A549 (cell line): ENCODE measurements around the gene ADD1. TPM values are rescaled to one million over a fixed set of nuclear protein-coding genes. Genes with fewer than 3 reads are reported as not detected.

Source experiments
- ATAC-seq, 2 experiments: fragments of 200-7000 bp in 1 of 2; fragments of >200 bp in 1 of 2; cut with Nextera tagmentation in 1 of 2; cut with Tn5 transposase in 1 of 2; 3 replicates each; pipeline versions ENCODE4 v1.8.0 to v1.9.1; 2018 to 2020; ENCODE audit warnings: mild to moderate bottlenecking in 1 of 2, moderate library complexity in 1 of 2
- CTCF ChIA-PET: fragments of 300-600 bp; sonication (Branson Sonifier 250); formaldehyde crosslinking; extraction: SDS; loops from one replicate; lab custom pipeline; 2021; ENCODE audit warnings: antibody characterized with exemption, inconsistent platforms; lab: Yijun Ruan, JAX
- POLR2A ChIA-PET: fragments of 350-600 bp; formaldehyde crosslinking; extraction: SDS; loops from one replicate; lab custom pipeline; 2021; ENCODE audit warnings: antibody characterized with exemption, inconsistent platforms; lab: Yijun Ruan, JAX
- DNase-seq, 2 experiments: peaks; one replicate each; pipeline versions ENCODE4 v3.0.0 to v3.0.0-alpha.2; 2011 to 2016; ENCODE audit warnings: low read depth in 1 of 2, low spot score in 1 of 2
- FAIRE-seq: peaks from 2 replicates; lab custom pipeline; 2011; peaks lifted over from hg19 to GRCh38; lab: Jason Lieb, UNC
- H3K27ac ChIP-seq, 2 experiments: fragments of >200 bp; sonication (Bioruptor Twin); formaldehyde crosslinking; 3 replicates each; pipeline ENCODE4 v1.5.1; 2016 to 2017
- H3K4me1 ChIP-seq: fragments of >200 bp; sonication (Bioruptor Twin); formaldehyde crosslinking; 3 replicates; pipeline ENCODE4 v1.6.1; 2016
- H3K4me2 ChIP-seq: fragments of >200 bp; sonication (Bioruptor Twin); formaldehyde crosslinking; 3 replicates; pipeline ENCODE4 v1.6.1; 2016
- H3K4me3 ChIP-seq: fragments of >200 bp; sonication (Bioruptor Twin); formaldehyde crosslinking; 3 replicates; pipeline ENCODE4 v1.5.1; 2016
- H3K9me3 ChIP-seq: fragments of >200 bp; sonication (Bioruptor Twin); formaldehyde crosslinking; 3 replicates; pipeline ENCODE4 v1.6.1; 2016
- CBX8 ChIP-seq: fragments of 200-600 bp; sonication (generic); IDR thresholded peaks from 2 replicates; pipeline ENCODE4 v1.6.1; 2016
- EHF ChIP-seq: fragments of 250-450 bp; sonication (Bioruptor Pico); IDR thresholded peaks from 2 replicates; pipeline ENCODE4 v1.5.0; 2020; ENCODE audit warnings: mild to moderate bottlenecking
- ELK1 ChIP-seq: fragments of 150-350 bp; IDR thresholded peaks from 2 replicates; pipeline ENCODE4 v1.6.1; 2014; ENCODE audit warnings: low read depth, mild to moderate bottlenecking, low read length
- ESRRA ChIP-seq: fragments of 150-350 bp; IDR thresholded peaks from 2 replicates; pipeline ENCODE4 v1.6.1; 2014; ENCODE audit warnings: mild to moderate bottlenecking, low read length, borderline replicate concordance
- HDAC2 ChIP-seq: fragments of 200-600 bp; sonication (generic); IDR thresholded peaks from 2 replicates; pipeline ENCODE4 v1.6.1; 2016
- HES2 ChIP-seq: fragments of >200 bp; sonication (Bioruptor Twin); formaldehyde crosslinking; IDR thresholded peaks from 2 replicates; pipeline ENCODE4 v1.6.1; 2016
- HEYL ChIP-seq: fragments of 250-450 bp; sonication (Bioruptor Pico); IDR thresholded peaks from 2 replicates; pipeline ENCODE4 v1.8.0; 2021; ENCODE audit warnings: mild to moderate bottlenecking, moderate library complexity
- HOXA7 ChIP-seq: fragments of 250-450 bp; sonication (Bioruptor Pico); IDR thresholded peaks from 2 replicates; pipeline ENCODE4 v1.5.0; 2020; ENCODE audit warnings: mild to moderate bottlenecking, moderate library complexity
- MAFK ChIP-seq: fragments of 450-650 bp; IDR thresholded peaks from 2 replicates; pipeline ENCODE4 v1.6.1; 2014; ENCODE audit not compliant: partially characterized antibody
- MAX ChIP-seq: IDR thresholded peaks from 2 replicates; pipeline ENCODE4 v1.6.1; 2012
- MYC ChIP-seq: IDR thresholded peaks from 2 replicates; pipeline ENCODE4 v1.6.1; 2012; ENCODE audit warnings: mild to moderate bottlenecking, inconsistent platforms, low read length, improper control_type of control experiment, borderline replicate concordance
- NFE2L2 ChIP-seq: fragments of 150-350 bp; conservative IDR thresholded peaks from 2 replicates; pipeline ENCODE4 v1.6.1; 2014; ENCODE audit warnings: low read length
- PHF8 ChIP-seq: fragments of 200-600 bp; sonication (generic); IDR thresholded peaks from 2 replicates; pipeline ENCODE4 v1.6.1; 2016; ENCODE audit warnings: low read depth, mild to moderate bottlenecking, antibody characterized with exemption, moderate library complexity, borderline replicate concordance
- POLR2A ChIP-seq: IDR thresholded peaks from 2 replicates; pipeline ENCODE4 v1.6.1; 2012; ENCODE audit warnings: mild to moderate bottlenecking, low read length
- POLR2AphosphoS2 ChIP-seq: conservative IDR thresholded peaks from 2 replicates; pipeline ENCODE4 v1.6.1; 2012; ENCODE audit warnings: low read length, improper control_type of control experiment, inconsistent platforms
- RCOR1 ChIP-seq: fragments of 150-350 bp; IDR thresholded peaks from 2 replicates; pipeline ENCODE4 v1.6.1; 2014; ENCODE audit warnings: antibody characterized with exemption, low read length, low read depth
- SMC3 ChIP-seq: fragments of >200 bp; sonication (Bioruptor Twin); formaldehyde crosslinking; IDR thresholded peaks from 3 replicates; pipeline ENCODE4 v1.6.1; 2018; ENCODE audit warnings: inconsistent platforms
- TP53 ChIP-seq: fragments of 250-450 bp; sonication (Bioruptor Pico); IDR thresholded peaks from 2 replicates; pipeline ENCODE4 v1.5.0; 2021; ENCODE audit warnings: mild to moderate bottlenecking, moderate library complexity
- ZC3H11A ChIP-seq: fragments of 450-650 bp; IDR thresholded peaks from 2 replicates; pipeline ENCODE4 v1.6.1; 2014; ENCODE audit warnings: antibody characterized with exemption, mild to moderate bottlenecking
- ZFP36 ChIP-seq: fragments of 450-650 bp; IDR thresholded peaks from 2 replicates; pipeline ENCODE4 v1.6.1; 2014; ENCODE audit warnings: borderline replicate concordance; ENCODE audit not compliant: partially characterized antibody
- WGBS: methylation state at CpG from one replicate; pipeline ENCODE4 v1.1.6; 2017; ENCODE audit errors: missing lambda C conversion rate; 5-methylcytosine and 5-hydroxymethylcytosine counted together
- polyA plus RNA-seq, 4 experiments: library from polyadenylated mRNA; depleted of rRNA in 3 of 4; stranded (reverse); fragments of >200 nt; fragmentation: RNase III in 1 of 4; extraction: RNeasy Plus Mini Kit Qiagen cat#74134 plus additional on column Dnase treatment in 1 of 4; gene quantifications; 2 replicates in 3 of 4; 3 replicates in 1 of 4; pipeline ENCODE4 v1.2.3, GENCODE V29; 2011 to 2017
- TF ChIP-seq, protein P1 (sequence below): fragments of 200-600 bp; sonication (generic); IDR thresholded peaks from 2 replicates; pipeline ENCODE4 v1.6.1; 2016; ENCODE audit warnings: antibody characterized with exemption, mild to moderate bottlenecking, moderate library complexity
- TF ChIP-seq, protein P2 (sequence below): fragments of 450-650 bp; IDR thresholded peaks from 2 replicates; pipeline ENCODE4 v1.6.1; 2014; ENCODE audit warnings: antibody characterized with exemption

The ADD1 gene
- polyA plus RNA-seq, 2 of the 4 experiments (the other 2 are of a cell fraction) = 59.7 to 60.3 TPM

DNA sequence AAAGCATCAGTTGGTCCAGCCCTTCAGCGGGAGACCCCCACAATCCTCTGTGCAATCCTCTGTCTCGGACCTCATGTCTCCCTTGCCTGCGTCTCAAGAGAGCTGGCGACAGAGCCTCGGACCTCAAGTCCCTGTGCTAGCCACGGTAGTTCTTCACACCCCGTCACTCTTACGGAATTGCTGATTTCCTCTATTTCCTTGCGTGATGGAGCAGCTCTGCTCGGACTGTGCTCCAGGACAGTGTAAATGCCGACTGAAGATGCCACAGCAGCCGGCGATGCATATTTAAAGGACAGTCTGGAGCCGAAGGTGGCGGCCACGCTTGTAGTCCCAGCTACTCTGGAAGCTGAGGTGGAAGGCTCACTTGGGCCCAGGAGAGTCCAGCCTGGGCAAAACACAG is 121.6 kb downstream of the ADD1 start (continued):
- TF ChIP-seq ELK1 (no peak), NFE2L2 (no peak), MAX (no peak), MAFK (no peak), MYC (no peak), ZC3H11A (no peak), SMC3 (no peak), HOXA7 (no peak), PHF8 (no peak), HDAC2 (no peak), POLR2AphosphoS2 (no peak), HEYL (CRISPR knock-in tag) (no peak)
- TF ChIP-seq, protein P1, sequence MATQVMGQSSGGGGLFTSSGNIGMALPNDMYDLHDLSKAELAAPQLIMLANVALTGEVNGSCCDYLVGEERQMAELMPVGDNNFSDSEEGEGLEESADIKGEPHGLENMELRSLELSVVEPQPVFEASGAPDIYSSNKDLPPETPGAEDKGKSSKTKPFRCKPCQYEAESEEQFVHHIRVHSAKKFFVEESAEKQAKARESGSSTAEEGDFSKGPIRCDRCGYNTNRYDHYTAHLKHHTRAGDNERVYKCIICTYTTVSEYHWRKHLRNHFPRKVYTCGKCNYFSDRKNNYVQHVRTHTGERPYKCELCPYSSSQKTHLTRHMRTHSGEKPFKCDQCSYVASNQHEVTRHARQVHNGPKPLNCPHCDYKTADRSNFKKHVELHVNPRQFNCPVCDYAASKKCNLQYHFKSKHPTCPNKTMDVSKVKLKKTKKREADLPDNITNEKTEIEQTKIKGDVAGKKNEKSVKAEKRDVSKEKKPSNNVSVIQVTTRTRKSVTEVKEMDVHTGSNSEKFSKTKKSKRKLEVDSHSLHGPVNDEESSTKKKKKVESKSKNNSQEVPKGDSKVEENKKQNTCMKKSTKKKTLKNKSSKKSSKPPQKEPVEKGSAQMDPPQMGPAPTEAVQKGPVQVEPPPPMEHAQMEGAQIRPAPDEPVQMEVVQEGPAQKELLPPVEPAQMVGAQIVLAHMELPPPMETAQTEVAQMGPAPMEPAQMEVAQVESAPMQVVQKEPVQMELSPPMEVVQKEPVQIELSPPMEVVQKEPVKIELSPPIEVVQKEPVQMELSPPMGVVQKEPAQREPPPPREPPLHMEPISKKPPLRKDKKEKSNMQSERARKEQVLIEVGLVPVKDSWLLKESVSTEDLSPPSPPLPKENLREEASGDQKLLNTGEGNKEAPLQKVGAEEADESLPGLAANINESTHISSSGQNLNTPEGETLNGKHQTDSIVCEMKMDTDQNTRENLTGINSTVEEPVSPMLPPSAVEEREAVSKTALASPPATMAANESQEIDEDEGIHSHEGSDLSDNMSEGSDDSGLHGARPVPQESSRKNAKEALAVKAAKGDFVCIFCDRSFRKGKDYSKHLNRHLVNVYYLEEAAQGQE = no peak
- TF ChIP-seq, all 56 proteins: peak for 0

GRCh38 chr4:2968381-2968780 is 124.7 kb downstream of the ADD1 start:
- WGBS = 72% methylated on average over 3 of the region's 3 CpGs
- H3K9me3 ChIP-seq = no peaks in the 10 kb centered on the region
- no peak overlapping the region for H3K27ac ChIP-seq
- ATAC-seq = no peak
- no peak for FAIRE-seq
- no peaks in the 10 kb centered on the region for H3K4me1 ChIP-seq
- ChIA-PET CTCF (interaction anchor here (0.6 to 1.9 kb wide), 4 partner anchors 10 to 378 kb away, joined by 3 to 7 read pairs (median 4); no protein-coding TSS in a partner anchor), POLR2A (no interaction called here)
- H3K4me3 ChIP-seq = no peak overlapping the region
- DNase-seq = no peak
- TF ChIP-seq MAX = no peak
- TF ChIP-seq SMC3 = no peak
- TF ChIP-seq ESRRA = no peak
- TF ChIP-seq EHF (CRISPR knock-in tag) = no peak
- TF ChIP-seq HES2 = no peak
- TF ChIP-seq POLR2A = no peak
- TF ChIP-seq, protein P2, sequence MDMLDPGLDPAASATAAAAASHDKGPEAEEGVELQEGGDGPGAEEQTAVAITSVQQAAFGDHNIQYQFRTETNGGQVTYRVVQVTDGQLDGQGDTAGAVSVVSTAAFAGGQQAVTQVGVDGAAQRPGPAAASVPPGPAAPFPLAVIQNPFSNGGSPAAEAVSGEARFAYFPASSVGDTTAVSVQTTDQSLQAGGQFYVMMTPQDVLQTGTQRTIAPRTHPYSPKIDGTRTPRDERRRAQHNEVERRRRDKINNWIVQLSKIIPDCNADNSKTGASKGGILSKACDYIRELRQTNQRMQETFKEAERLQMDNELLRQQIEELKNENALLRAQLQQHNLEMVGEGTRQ = no peak
- no peak for TF ChIP-seq NFE2L2
- no peak for TF ChIP-seq TP53 (CRISPR knock-in tag)
- no peak for TF ChIP-seq ZFP36
- TF ChIP-seq RCOR1 = no peak
- TF ChIP-seq CBX8 = no peak
- H3K4me2 ChIP-seq = no peak overlapping the region
